Hepatocyte (in vitro differentiated cells): Measurements from ENCODE around the gene CNDP1.

ENCODE experiments used
- CTCF ChIP-seq: fragments of 200-600 bp; sonication (generic); IDR thresholded peaks from 2 replicates; pipeline ENCODE4 v1.5.1; 2016; ENCODE audit warnings: antibody characterized with exemption, mild to moderate bottlenecking; ENCODE audit not compliant: poor library complexity
- EZH2 ChIP-seq: fragments of 200-600 bp; sonication (generic); IDR thresholded peaks from 2 replicates; pipeline ENCODE4 v1.6.1; 2016; ENCODE audit warnings: antibody characterized with exemption, mild to moderate bottlenecking, borderline replicate concordance
- EZH2phosphoT487 ChIP-seq: fragments of 200-600 bp; sonication (generic); IDR thresholded peaks from one replicate; pipeline ENCODE4 v1.6.1; 2018; ENCODE audit warnings: antibody characterized with exemption, mild to moderate bottlenecking, low read depth, moderate library complexity; ENCODE audit not compliant: unreplicated experiment, severe bottlenecking

DNA sequence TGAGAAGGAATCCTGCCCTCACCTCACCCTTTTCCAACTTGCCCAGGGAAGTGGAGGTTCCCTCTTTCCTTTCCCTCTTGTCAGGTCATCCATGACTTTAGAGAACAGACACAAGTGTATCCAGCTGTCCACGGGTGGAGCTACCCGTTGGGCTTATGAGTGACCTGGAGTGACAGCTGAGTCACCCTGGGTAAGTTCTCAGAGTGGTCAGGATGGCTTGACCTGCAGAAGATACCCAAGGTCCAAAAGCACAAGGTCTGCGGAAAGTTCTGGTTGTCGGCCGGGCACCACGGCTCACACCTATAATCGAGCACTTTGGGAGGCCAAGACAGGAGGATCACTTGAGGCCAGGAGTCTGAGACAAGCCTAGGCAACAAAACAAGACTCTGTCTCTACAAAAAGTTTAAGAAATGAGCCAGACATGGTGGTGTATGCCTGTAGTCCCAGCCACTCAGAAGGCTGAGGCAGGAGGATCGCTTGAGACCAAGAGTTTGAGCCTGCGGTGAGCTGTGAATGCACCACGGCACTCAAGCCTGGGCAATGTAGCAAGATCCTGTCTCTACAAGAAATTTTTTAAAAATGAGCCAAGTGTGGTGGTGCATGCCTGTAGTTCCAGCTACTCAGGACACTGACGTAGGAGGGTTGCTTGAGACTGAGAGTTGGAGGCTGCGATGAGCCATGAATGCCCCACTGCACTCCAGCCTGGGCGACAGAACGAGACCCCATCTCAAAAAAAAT is 14.0 kb upstream of the CNDP1 start:
- TF ChIP-seq CTCF, result no peak
- TF ChIP-seq EZH2phosphoT487, result no peak
- no peak for TF ChIP-seq EZH2
